HK-2 (cell line): ENCODE measurements around the gene CT45A1.
"Not testable (repeated sequence)": the region's sequence is repeated elsewhere in the genome, so short reads cannot be mapped to it uniquely, and the experiment has no call there.

Source experiments
- DNase-seq: peaks from one replicate; pipeline ENCODE4 v3.0.0-alpha.2; 2018; ENCODE audit not compliant: unreplicated experiment

The CT45A1 gene

DNA sequence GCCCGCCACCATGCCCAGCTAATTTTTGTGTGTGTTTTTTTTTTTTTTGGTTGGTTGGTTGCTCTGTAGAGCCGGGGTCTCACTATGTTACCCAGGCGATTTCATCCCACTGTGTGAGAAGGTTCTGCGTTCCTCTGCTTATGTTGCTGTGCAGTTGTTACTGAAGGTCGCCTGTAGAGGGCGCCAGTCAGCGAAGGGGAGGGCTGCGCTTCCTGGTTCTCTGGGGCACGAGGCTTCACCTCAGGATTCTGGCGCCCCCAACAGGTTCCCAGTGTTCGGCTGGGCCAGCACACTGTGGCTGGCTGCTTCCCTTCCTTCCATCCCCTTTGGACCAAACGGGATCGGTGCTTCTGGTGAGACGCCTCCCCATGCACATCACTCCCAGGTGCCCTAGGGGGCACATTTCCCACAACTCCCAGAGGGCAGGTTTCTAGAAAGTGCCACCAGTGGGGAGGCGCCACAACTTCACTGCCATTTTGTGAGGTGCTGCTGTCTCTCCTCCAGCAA, at the start of gene CT45A1:
Gene CT45A1 (plus strand): TSS at position 457 of the 507 bp plus-strand sequence. CDS start 5,302 bp downstream, outside the sequence.
- DNase-seq: not testable (repeated sequence)

DNA sequence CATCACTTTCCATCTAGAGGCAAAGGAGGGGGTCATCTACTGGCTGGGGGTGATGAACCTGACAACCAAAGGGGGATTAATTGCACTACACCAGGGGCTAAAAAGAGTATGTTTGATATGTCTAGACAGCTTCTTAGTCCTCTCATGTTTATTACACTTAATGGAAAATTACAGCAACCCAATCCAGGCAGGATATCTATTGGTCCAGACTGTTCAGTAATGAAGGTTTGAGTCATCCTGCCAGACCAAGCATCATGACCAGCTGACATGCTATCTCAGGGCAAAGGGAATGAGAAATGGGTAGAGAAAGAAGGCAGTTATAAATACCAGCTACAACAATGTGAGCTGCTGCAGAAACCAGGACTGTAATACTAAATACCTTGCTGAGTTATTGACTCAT, 40.5 kb upstream of the CT45A1 start:
- not testable (repeated sequence) for DNase-seq

DNA sequence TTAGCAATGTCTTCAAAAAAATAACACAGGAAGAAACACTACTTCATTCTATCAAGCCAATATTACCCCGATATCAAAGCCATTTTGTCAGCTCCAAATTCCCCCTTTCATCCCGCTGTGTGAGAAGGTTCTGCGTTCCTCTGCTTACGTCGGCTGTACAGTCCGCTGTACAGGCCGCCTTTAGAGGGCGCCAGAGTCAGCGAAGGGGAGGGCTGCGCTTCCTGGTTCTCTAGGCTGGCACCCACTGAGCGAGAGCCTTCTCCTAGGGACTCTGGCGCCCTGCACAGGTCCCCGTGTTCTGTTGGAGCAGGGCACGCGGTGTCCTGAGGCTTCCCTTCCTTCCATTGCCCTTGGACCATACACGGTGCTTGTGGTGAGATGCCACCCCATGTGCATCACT, 25.3 kb upstream of the CT45A1 start:
- DNase-seq: no peak

GRCh38 chrX:135695471-135695870, 18.0 kb upstream of the CT45A1 start:
- no peak for DNase-seq

DNA sequence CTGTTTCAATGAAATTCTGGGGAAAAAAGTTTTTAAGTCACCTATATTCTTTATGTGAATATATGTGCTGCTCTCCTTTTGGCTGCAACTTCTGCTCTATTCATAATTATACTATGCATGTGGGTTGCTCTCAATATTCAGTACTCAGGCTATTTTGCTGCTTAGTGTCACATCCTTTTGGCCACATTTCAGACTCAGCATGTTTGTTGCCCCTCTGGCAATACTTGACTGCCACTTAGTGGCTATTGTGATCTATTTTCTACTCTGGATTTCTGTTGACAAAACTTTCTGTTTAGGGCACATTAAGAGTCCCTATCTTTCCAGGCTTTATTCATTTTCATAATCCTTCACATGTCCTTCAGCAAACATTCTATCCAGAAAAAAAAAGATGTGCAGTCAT, 15.8 kb upstream of the CT45A1 start:
- no peak for DNase-seq

- DNase-seq: no peak
Measured at GRCh38 chrX:135698924-135699323, 14.5 kb upstream of the CT45A1 start.

GRCh38 chrX:135707880-135708279, 5.6 kb upstream of the CT45A1 start:
- peak; percentile 23 for DNase-seq

GRCh38 chrX:135713795-135714194, 356 bp downstream of the CT45A1 start:
- DNase-seq: no peak

GRCh38 chrX:135734666-135735065, 21.2 kb downstream of the CT45A1 start:
- not testable (repeated sequence) for DNase-seq

GRCh38 chrX:135737366-135738071, 24.1 kb downstream of the CT45A1 start:
- no peak for DNase-seq

- DNase-seq: peak; percentile 47
Measured at GRCh38 chrX:135740681-135741149, 27.3 kb downstream of the CT45A1 start.

GRCh38 chrX:135741192-135741715, 27.8 kb downstream of the CT45A1 start:
- no peak for DNase-seq

- not testable (repeated sequence) for DNase-seq
Measured at GRCh38 chrX:135744739-135745138, 31.3 kb downstream of the CT45A1 start.

GRCh38 chrX:135768091-135768490, 54.7 kb downstream of the CT45A1 start, which contains the start of gene CT45A3:
TSS of gene CT45A3 (minus strand) at chrX:135768191. CDS start at chrX:135764444, 3,747 bp downstream.
- DNase-seq: not testable (repeated sequence)
